GM12873 (cell line): ENCODE results near the gene GOT1.

Experiments
- TF ChIP-seq, protein P1 (sequence below): IDR thresholded peaks from 2 replicates; pipeline ENCODE4 v1.5.1; 2012; ENCODE audit warnings: low read depth, mild to moderate bottlenecking, moderate library complexity, low read length, control low read depth; ENCODE audit not compliant: insufficient read depth; ENCODE audit errors: missing control alignments

The GOT1 gene

DNA sequence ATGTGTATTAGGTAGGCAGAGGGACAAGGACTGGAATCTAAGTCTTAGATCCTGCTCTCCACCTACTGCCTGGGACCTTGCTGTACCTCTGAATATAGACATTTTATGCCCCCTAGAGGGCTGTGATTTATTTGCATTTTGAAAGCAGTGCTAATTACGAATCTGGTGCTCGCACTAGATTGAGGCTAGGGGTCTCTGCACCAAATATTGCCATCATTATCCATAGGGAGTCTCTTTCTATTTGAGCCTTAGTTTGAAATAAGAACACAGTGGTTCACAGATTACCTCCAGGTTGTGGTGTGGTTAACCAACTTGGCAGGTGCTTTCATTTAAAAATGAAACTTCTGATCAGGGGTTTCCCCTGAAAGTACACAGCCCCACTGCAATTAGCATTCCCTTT is 59.4 kb downstream of the GOT1 start:
- TF ChIP-seq, protein P1, sequence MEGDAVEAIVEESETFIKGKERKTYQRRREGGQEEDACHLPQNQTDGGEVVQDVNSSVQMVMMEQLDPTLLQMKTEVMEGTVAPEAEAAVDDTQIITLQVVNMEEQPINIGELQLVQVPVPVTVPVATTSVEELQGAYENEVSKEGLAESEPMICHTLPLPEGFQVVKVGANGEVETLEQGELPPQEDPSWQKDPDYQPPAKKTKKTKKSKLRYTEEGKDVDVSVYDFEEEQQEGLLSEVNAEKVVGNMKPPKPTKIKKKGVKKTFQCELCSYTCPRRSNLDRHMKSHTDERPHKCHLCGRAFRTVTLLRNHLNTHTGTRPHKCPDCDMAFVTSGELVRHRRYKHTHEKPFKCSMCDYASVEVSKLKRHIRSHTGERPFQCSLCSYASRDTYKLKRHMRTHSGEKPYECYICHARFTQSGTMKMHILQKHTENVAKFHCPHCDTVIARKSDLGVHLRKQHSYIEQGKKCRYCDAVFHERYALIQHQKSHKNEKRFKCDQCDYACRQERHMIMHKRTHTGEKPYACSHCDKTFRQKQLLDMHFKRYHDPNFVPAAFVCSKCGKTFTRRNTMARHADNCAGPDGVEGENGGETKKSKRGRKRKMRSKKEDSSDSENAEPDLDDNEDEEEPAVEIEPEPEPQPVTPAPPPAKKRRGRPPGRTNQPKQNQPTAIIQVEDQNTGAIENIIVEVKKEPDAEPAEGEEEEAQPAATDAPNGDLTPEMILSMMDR = peak; percentile 49

- TF ChIP-seq, protein P1 = no peak
These were observed 60.9 kb downstream of the GOT1 start for GRCh38 chr10:99369551-99369950.

DNA sequence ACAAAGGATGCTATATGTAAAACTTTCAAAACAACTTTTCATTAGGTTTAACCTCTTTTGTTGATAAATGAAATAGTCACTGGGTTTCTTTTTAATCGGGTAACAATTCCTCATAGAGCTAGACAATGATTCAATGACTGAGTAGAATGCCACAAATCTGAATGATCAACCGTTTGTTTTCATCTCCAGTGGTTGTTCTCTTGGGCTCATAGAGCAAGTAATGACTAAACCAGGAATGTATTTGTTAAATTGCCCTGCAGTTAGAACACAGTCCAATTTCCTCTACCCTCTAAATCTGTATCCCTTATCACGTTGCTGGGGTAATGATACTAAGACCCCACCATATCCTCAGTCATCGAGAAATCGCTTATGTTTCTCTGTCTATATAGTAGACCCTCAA is 61.3 kb downstream of the GOT1 start:
- TF ChIP-seq, protein P1 = no peak

DNA sequence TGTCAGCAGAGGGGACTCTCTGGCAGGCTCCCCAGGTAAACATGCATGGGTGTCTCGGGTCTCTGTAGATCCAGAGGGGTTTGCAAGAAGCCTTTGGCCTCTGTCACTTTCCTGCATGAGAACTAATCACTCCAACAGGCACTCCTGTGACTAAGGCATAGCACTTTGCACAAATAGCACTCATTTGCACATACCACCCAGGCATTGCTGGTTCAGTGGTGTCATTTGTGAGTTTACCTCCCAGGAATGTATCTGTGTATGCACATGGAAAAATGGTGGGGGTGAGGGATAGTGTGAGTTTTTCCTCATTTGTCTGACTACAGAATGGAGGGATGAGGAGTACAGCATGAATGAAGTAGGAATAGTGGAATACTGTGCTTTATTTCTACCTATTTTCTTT is 61.8 kb downstream of the GOT1 start:
- TF ChIP-seq, protein P1 = no peak

GRCh38 chr10:99366666-99367065 is 63.8 kb downstream of the GOT1 start:
- TF ChIP-seq, protein P1 = no peak

DNA sequence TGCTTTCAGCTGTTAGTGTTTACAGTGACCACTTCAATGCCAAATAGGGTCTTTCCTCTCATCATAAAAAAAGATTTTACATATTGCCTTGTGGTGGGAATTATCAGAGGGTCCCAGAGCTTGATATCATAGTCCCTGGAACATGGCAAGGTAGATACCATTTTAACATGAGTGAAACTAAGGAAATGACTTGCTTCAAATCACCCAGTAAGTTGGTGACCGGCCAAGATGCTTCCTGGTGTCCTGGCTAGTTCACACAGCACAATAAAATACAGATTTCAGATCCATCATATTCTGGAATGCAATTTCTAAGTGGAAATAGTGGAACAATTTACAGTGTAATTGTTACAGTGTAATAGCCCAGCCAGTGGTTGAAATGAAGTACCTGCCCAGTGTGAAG is 64.7 kb downstream of the GOT1 start:
- TF ChIP-seq, protein P1 = no peak

- TF ChIP-seq, protein P1 = no peak
These were observed 65.1 kb downstream of the GOT1 start for GRCh38 chr10:99365311-99365710.
